NCI-H187 treated with DMSO at 0.1 percent for 48 hours (cell line): ENCODE measurements around the gene RNF214.
"Not testable (repeated sequence)": the region's sequence is repeated elsewhere in the genome, so short reads cannot be mapped to it uniquely, and the experiment has no call there.

Experiments used
- DNase-seq: peaks from one replicate; lab custom pipeline; 2025; lab: John Stamatoyannopoulos, UW

Gene RNF214

GRCh38 chr11:117197516-117198456 lies 34.7 kb upstream of the RNF214 start:
- DNase-seq = no peak

GRCh38 chr11:117198613-117199012 lies 33.9 kb upstream of the RNF214 start:
- DNase-seq = no peak

- no peak for DNase-seq
These were observed 33.2 kb upstream of the RNF214 start, which contains the start of gene TAGLN for GRCh38 chr11:117199053-117199915. TSS of gene TAGLN (plus strand) at chr11:117199370. CDS start at chr11:117203014, 3,644 bp downstream.

GRCh38 chr11:117199916-117200812 lies 32.3 kb upstream of the RNF214 start:
- DNase-seq = no peak

GRCh38 chr11:117200813-117201657 lies 31.4 kb upstream of the RNF214 start:
- no peak for DNase-seq

GRCh38 chr11:117201658-117202305 lies 30.7 kb upstream of the RNF214 start:
- DNase-seq = no peak

- DNase-seq = no peak
These were observed 29.9 kb upstream of the RNF214 start for GRCh38 chr11:117202386-117203068.

- no peak for DNase-seq
These were observed 29.4 kb upstream of the RNF214 start for GRCh38 chr11:117203069-117203407.

GRCh38 chr11:117204283-117205080 lies 28.0 kb upstream of the RNF214 start:
- DNase-seq = no peak

GRCh38 chr11:117205211-117205818 lies 27.2 kb upstream of the RNF214 start:
- DNase-seq = no peak

GRCh38 chr11:117206111-117206510 lies 26.4 kb upstream of the RNF214 start:
- not testable (repeated sequence) for DNase-seq

- not testable (repeated sequence) for DNase-seq
These were observed 25.6 kb upstream of the RNF214 start for GRCh38 chr11:117206859-117207258.

- not testable (repeated sequence) for DNase-seq
These were observed 25.0 kb upstream of the RNF214 start for GRCh38 chr11:117207481-117207880.

- not testable (repeated sequence) for DNase-seq
These were observed 23.8 kb upstream of the RNF214 start for GRCh38 chr11:117208710-117209109.

- not testable (repeated sequence) for DNase-seq
These were observed 22.9 kb upstream of the RNF214 start for GRCh38 chr11:117209351-117210125.

- no peak for DNase-seq
These were observed 21.9 kb upstream of the RNF214 start for GRCh38 chr11:117210620-117211019.

- no peak for DNase-seq
These were observed 19.6 kb upstream of the RNF214 start for GRCh38 chr11:117212697-117213355.
